Endothelial cell of umbilical vein (primary cell): ENCODE data around the gene SERF2. TPM values are rescaled to one million over a fixed set of nuclear protein-coding genes. Genes with fewer than 3 reads are reported as not detected.
"Not testable (repeated sequence)": the region's sequence is repeated elsewhere in the genome, so short reads cannot be mapped to it uniquely, and the experiment has no call there.

Source experiments
- BruUV-seq: library from RNA; stranded (reverse); fragments of 400-500 nt; replicated peaks from 2 replicates; lab custom pipeline; 2021; lab: Mats Ljungman, UMichigan
- CTCF ChIA-PET: fragments of 300-600, 350-600 bp; sonication (Branson Sonifier 250); formaldehyde crosslinking; loops from one replicate; lab custom pipeline; 2021; ENCODE audit warnings: antibody characterized with exemption, inconsistent platforms; lab: Charles Lee
- POLR2A ChIA-PET: fragments of 300-600, 350-600 bp; sonication (Branson Sonifier 250); formaldehyde crosslinking; loops from one replicate; lab custom pipeline; 2021; ENCODE audit warnings: antibody characterized with exemption, inconsistent platforms; lab: Charles Lee
- DNase-seq: peaks from one replicate; pipeline ENCODE4 v3.0.0-alpha.2; 2011; ENCODE audit warnings: low read depth, low spot score
- FAIRE-seq: peaks from 2 replicates; lab custom pipeline; 2011; peaks lifted over from hg19 to GRCh38; lab: Jason Lieb, UNC
- H2AFZ ChIP-seq: 2 replicates; pipeline ENCODE4 v1.6.0; 2012; ENCODE audit warnings: low read depth, low read length, control low read depth, inconsistent platforms
- H3K27ac ChIP-seq: 2 replicates; pipeline ENCODE4 v1.5.1; 2011; ENCODE audit warnings: low read depth, mild to moderate bottlenecking, control low read depth, low read length, moderate library complexity; ENCODE audit not compliant: insufficient read depth
- H3K27me3 ChIP-seq, 2 experiments: 2 replicates each; pipeline versions ENCODE4 v1.6.0 to v1.6.1; 2011; ENCODE audit warnings: low read length in 2 of 2, mixed read lengths in 1 of 2; ENCODE audit not compliant: control insufficient read depth in 2 of 2, insufficient read depth in 2 of 2
- H3K36me3 ChIP-seq, 2 experiments: 2 replicates in 1 of 2; 3 replicates in 1 of 2; pipeline ENCODE4 v1.5.1; 2011; ENCODE audit warnings: low read length in 2 of 2, mild to moderate bottlenecking in 1 of 2, moderate library complexity in 1 of 2; ENCODE audit not compliant: control insufficient read depth in 2 of 2, insufficient read depth in 2 of 2; ENCODE audit errors: extremely low read depth in 1 of 2
- H3K4me1 ChIP-seq: 3 replicates; pipeline ENCODE4 v1.5.1; 2011; ENCODE audit warnings: mild to moderate bottlenecking, low read length; ENCODE audit not compliant: control insufficient read depth, insufficient read depth; ENCODE audit errors: extremely low read depth
- H3K4me2 ChIP-seq: 2 replicates; pipeline ENCODE4 v1.6.1; 2011; ENCODE audit warnings: low read length, control low read depth, mixed read lengths; ENCODE audit not compliant: insufficient read depth
- H3K4me3 ChIP-seq, 3 experiments: fragments of 200-600 bp in 1 of 3; sonication (generic), shearing (Covaris generic) in 1 of 3; replicated peaks in 1 of 3; 2 replicates each; pipeline ENCODE4 v1.5.1; 2011 to 2016; ENCODE audit warnings: control low read depth in 3 of 3, low read length in 3 of 3, mild to moderate bottlenecking in 2 of 3, inconsistent platforms in 1 of 3, low read depth in 1 of 3, moderate library complexity in 1 of 3; ENCODE audit not compliant: insufficient read depth in 1 of 3
- H3K79me2 ChIP-seq: 2 replicates; pipeline ENCODE4 v1.6.0; 2012; ENCODE audit warnings: low read length, inconsistent platforms; ENCODE audit not compliant: control insufficient read depth, insufficient read depth
- H3K9ac ChIP-seq: replicated peaks from 2 replicates; pipeline ENCODE3; 2011; ENCODE audit warnings: low read length, control low read depth; ENCODE audit not compliant: insufficient read depth; ENCODE audit errors: extremely low read depth
- H3K9me1 ChIP-seq: replicated peaks from 3 replicates; pipeline ENCODE4 v1.6.0; 2011; ENCODE audit warnings: mild to moderate bottlenecking, low read length; ENCODE audit not compliant: control insufficient read depth, insufficient read depth; ENCODE audit errors: extremely low read depth
- H3K9me3 ChIP-seq: replicated peaks from 2 replicates; pipeline ENCODE4 v1.5.1; 2012; ENCODE audit warnings: low read length, inconsistent platforms; ENCODE audit not compliant: control insufficient read depth, insufficient read depth
- H4K20me1 ChIP-seq: replicated peaks from 2 replicates; pipeline ENCODE3; 2011; ENCODE audit warnings: mild to moderate bottlenecking, low read length; ENCODE audit not compliant: control insufficient read depth, insufficient read depth; ENCODE audit errors: extremely low read depth
- dilution Hi-C: fragments of 300-500 bp; cut with MboI; formaldehyde crosslinking; loops from one replicate; pipeline ENCODE4 v1.15.0; 2019; ENCODE audit warnings: low sequenced_read_pairs; ENCODE audit not compliant: extremely low pct_ligation_motif_present
- intact Hi-C: fragments of 100-400 bp; cut with micrococcal nuclease; formaldehyde crosslinking; loops from one replicate; pipeline ENCODE4 v1.10.0; 2022
- polyA plus RNA-seq, 4 experiments: library from polyadenylated mRNA; depleted of rRNA in 3 of 4; stranded (reverse) in 3 of 4; unstranded in 1 of 4; fragments of >200 nt; gene quantifications; 2 replicates each; pipeline versions ENCODE4 v1.2.1 to v1.2.3, GENCODE V29; 2011 to 2012; ENCODE audit warnings: missing spikeins in 1 of 4
- total RNA-seq: library from RNA; stranded (reverse); gene quantifications from 2 replicates; pipeline ENCODE4 v1.2.3, GENCODE V29; 2021

The SERF2 gene
- total and polyA plus RNA-seq, 2 donors (not counting 3 experiments of a cell fraction or from before 2014, with no cell fraction given): 970 to 1,481 TPM

DNA sequence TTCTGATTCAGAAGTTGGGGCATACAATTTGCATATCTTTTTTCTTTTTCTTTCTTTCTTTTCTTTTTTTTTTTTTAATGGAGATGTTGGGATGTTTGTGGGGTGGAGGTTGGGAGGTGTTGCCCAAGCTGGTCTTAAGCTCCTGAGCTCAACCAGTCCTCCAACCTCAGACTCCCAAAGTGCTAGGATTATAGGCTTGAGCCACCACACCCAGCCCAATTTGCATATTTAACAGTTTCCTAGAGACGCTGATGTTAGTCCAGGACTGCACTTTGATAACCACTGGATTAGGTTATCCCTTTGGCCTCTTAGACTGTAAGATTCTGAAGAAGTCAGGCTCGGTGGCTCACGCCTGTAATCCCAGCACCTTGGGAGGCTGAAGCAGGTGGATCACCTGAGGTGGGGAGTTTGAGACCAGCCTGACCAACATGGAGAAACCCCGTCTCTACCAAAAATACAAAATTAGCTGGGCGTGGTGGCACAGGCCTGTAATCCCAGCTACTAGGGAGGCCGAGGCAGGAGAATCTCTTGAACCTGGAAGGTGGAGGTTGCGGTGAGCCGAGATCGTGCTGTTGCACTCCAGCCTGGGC, 37.9 kb downstream of the SERF2 start:
- CTCF ChIA-PET, FAIRE-seq, dilution Hi-C loops, H3K36me3 ChIP-seq, H3K27me3 ChIP-seq, intact Hi-C loops, H3K9me3 ChIP-seq, H3K4me3 ChIP-seq, H2AFZ ChIP-seq, H3K9ac ChIP-seq, DNase-seq, BruUV-seq, H3K9me1 ChIP-seq, H4K20me1 ChIP-seq, H3K4me2 ChIP-seq, H3K27ac ChIP-seq: not testable (repeated sequence)
- POLR2A ChIA-PET: interaction anchor here (0.7 kb wide), 1 partner anchor 459 kb away, joined by 11 read pairs; the partner anchor contains the start of gene GOLM2
- Histone ChIP-seq H3K4me1 (peaks cover 15% of the 10 kb centered on the region), H3K79me2 (peaks cover 42% of the 10 kb centered on the region)

DNA sequence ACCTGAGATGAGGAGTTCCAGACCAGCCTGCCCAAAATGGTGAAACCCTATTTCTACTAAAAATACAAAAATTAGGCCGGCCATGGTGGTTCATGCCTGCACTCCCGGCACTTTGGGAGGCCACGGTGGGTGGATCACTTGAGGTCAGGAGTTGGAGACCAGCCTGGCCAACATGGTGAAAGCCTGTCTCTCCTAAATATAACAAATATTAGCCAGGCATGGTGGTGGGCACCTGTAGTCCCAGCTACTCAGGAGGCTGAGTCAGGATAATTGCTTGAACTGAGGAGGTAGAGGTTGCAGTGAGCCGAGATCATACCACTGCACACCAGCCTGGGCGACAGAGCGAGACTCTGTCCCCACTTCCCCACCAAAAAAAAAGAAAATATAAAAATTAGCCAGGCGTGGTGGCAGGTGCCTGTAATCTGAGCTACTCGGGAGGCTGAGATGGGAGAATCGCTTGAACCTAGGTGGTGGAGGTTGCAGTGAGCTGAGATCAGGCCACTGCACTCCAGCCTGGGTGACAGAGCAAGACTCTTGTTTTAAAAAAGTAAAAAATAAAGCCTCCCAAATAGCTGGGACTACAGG, 38.7 kb downstream of the SERF2 start:
- H3K9ac ChIP-seq, CTCF ChIA-PET, dilution Hi-C loops, H3K9me3 ChIP-seq, H3K4me3 ChIP-seq, H3K36me3 ChIP-seq, intact Hi-C loops, POLR2A ChIA-PET, H3K4me2 ChIP-seq, BruUV-seq, H3K9me1 ChIP-seq, H3K27ac ChIP-seq, H4K20me1 ChIP-seq, H3K27me3 ChIP-seq, H2AFZ ChIP-seq, DNase-seq, FAIRE-seq: not testable (repeated sequence)
- H3K79me2 ChIP-seq: peaks cover 42% of the 10 kb centered on the region
- H3K4me1 ChIP-seq: peaks cover 15% of the 10 kb centered on the region

- FAIRE-seq, BruUV-seq, H3K4me2 ChIP-seq, H3K36me3 ChIP-seq, intact Hi-C loops, H3K27me3 ChIP-seq, H3K9me3 ChIP-seq, H3K9ac ChIP-seq, H3K9me1 ChIP-seq, DNase-seq, H3K4me3 ChIP-seq, dilution Hi-C loops, H3K27ac ChIP-seq, H2AFZ ChIP-seq, H4K20me1 ChIP-seq: not testable (repeated sequence)
- CTCF ChIA-PET: interaction anchor here (0.9 to 1.0 kb wide), 2 partner anchors 9 to 10 kb away, joined by 3 read pairs; no protein-coding TSS in a partner anchor
- Histone ChIP-seq H3K79me2 (peaks cover 42% of the 10 kb centered on the region), H3K4me1 (peaks cover 12% of the 10 kb centered on the region)
- POLR2A ChIA-PET: interaction anchor here (0.7 kb wide), 1 partner anchor 623 kb away, joined by 3 read pairs; no protein-coding TSS in a partner anchor
Observed at GRCh38 chr15:43831519-43832052, 39.5 kb downstream of the SERF2 start.

GRCh38 chr15:43832485-43832884, 40.4 kb downstream of the SERF2 start:
- BruUV-seq, H3K9me1 ChIP-seq, intact Hi-C loops, H3K36me3 ChIP-seq, H2AFZ ChIP-seq, H4K20me1 ChIP-seq, H3K27ac ChIP-seq, H3K4me2 ChIP-seq, H3K4me3 ChIP-seq, FAIRE-seq, DNase-seq, H3K9me3 ChIP-seq, POLR2A ChIA-PET, dilution Hi-C loops, H3K27me3 ChIP-seq, H3K4me1 ChIP-seq: not testable (repeated sequence)
- Histone ChIP-seq H3K9ac (peak overlapping the region; percentile 9), H3K79me2 (peaks cover 35% of the 10 kb centered on the region)
- CTCF ChIA-PET: interaction anchor here (0.6 to 1.2 kb wide), 5 partner anchors 8 to 288 kb away, joined by 3 to 4 read pairs (median 3); no protein-coding TSS in a partner anchor
